Measurements from ENCODE around the gene CBLC. TPM values are rescaled to one million over a fixed set of nuclear protein-coding genes. Genes with fewer than 3 reads are reported as not detected.

CBLC gene
- total and polyA plus RNA-seq, 10 of the 15 experiments (the other 5 are each of a cell fraction or from before 2014, with no cell fraction given): not detected

- H3K9ac ChIP-seq (ENCODE audit: control insufficient read depth, insufficient read depth, low read length): no peak overlapping the region
- BruUV-seq (replicated peaks): no TSS peak
Measured at GRCh38 chr19:44731081-44731480, 46.6 kb upstream of the CBLC start.

GRCh38 chr19:44731622-44732021, 46.1 kb upstream of the CBLC start:
- SMC1A ChIA-PET (ENCODE audit: uncharacterized antibody, unreplicated experiment): interaction anchor here (0.6 to 1.3 kb wide), 3 partner anchors 10 to 39 kb away, joined by 3 to 5 read pairs (median 4); no protein-coding TSS in a partner anchor
- TF ChIP-seq MEF2B (IDR thresholded peaks at IDR 0.05; ENCODE audit: partially characterized antibody, poor library complexity, severe bottlenecking) (no peak), SREBF2 (IDR thresholded peaks at IDR 0.05; ENCODE audit: low read length) (no peak), E4F1 (IDR thresholded peaks at IDR 0.05; ENCODE audit: borderline replicate concordance, partially characterized antibody) (no peak), RAD21 (IDR thresholded peaks at IDR 0.05; ENCODE audit: insufficient read depth, low read depth, low read length) (no peak), ATF2 (IDR thresholded peaks at IDR 0.05; ENCODE audit: low read length) (no peak), ZBED1 (IDR thresholded peaks at IDR 0.05; ENCODE audit: borderline replicate concordance) (no peak), HDGF (IDR thresholded peaks at IDR 0.05) (no peak), TCF3 (IDR thresholded peaks at IDR 0.05; ENCODE audit: borderline replicate concordance, insufficient read depth, low read depth, low read length) (no peak)
- TF ChIP-seq, protein P1, sequence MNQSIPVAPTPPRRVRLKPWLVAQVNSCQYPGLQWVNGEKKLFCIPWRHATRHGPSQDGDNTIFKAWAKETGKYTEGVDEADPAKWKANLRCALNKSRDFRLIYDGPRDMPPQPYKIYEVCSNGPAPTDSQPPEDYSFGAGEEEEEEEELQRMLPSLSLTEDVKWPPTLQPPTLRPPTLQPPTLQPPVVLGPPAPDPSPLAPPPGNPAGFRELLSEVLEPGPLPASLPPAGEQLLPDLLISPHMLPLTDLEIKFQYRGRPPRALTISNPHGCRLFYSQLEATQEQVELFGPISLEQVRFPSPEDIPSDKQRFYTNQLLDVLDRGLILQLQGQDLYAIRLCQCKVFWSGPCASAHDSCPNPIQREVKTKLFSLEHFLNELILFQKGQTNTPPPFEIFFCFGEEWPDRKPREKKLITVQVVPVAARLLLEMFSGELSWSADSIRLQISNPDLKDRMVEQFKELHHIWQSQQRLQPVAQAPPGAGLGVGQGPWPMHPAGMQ (IDR thresholded peaks at IDR 0.05; ENCODE audit: borderline replicate concordance): no peak

More at GRCh38 chr19:44731081-44731480, 46.6 kb upstream of the CBLC start:
- POLR2A ChIA-PET: interaction anchor here (0.6 to 0.9 kb wide), 2 partner anchors 19 to 22 kb away, joined by 3 to 6 read pairs; no protein-coding TSS in a partner anchor
- Histone ChIP-seq H3K4me3 (no peak overlapping the region), H4K20me1 (ENCODE audit: control insufficient read depth, insufficient read depth) (no peaks in the 10 kb centered on the region), H2AFZ (ENCODE audit: control insufficient read depth, low read depth, low read length) (no peak overlapping the region), H3K36me3 (ENCODE audit: control insufficient read depth in 2 of 2, insufficient read depth in 2 of 2, low read length in 1 of 2) (no peaks in the 10 kb centered on the region), H3K9me3 (replicated peaks; ENCODE audit: control insufficient read depth, insufficient read depth, low read length) (no peaks in the 10 kb centered on the region), H3K79me2 (ENCODE audit: control insufficient read depth, insufficient read depth, low read length) (no peaks in the 10 kb centered on the region), H3K4me1 (ENCODE audit: control insufficient read depth, insufficient read depth, low read length) (peaks cover 8% of the 10 kb centered on the region; the same call in 1 of the 2 replicates), H3K4me2 (ENCODE audit: control insufficient read depth, insufficient read depth) (no peak overlapping the region), H3K27ac (ENCODE audit: control insufficient read depth, insufficient read depth) (no peak overlapping the region), H3K27me3 (replicated peaks in 1 of 2; ENCODE audit: control insufficient read depth in 2 of 2, insufficient read depth in 2 of 2, low read length in 1 of 2) (no peaks in the 10 kb centered on the region)
- WGBS (ENCODE audit: insufficient coverage, insufficient replicate concordance, low lambda C conversion rate, missing lambda C conversion rate): 60% methylated on average over 5 of the region's 5 CpGs
- no peak for ATAC-seq
- RAD21 ChIA-PET (ENCODE audit: unreplicated experiment): interaction anchor here (0.7 kb wide), 1 partner anchor 39 kb away, joined by 3 read pairs; no protein-coding TSS in a partner anchor
- no peak for FAIRE-seq
- SMC1A ChIA-PET (ENCODE audit: uncharacterized antibody, unreplicated experiment): no interaction called here
- in situ Hi-C loops (cut with MboI): no loop called here
- intact Hi-C loops (cut with micrococcal nuclease; ENCODE audit: unreplicated experiment): no loop called here
- CTCF ChIA-PET: interaction anchor here (3.1 to 16.8 kb wide), 2 partner anchors 9 to 38 kb away, joined by 9 to 513 read pairs; no protein-coding TSS in a partner anchor
- TF ChIP-seq TCF7 (IDR thresholded peaks at IDR 0.05; ENCODE audit: borderline replicate concordance) (no peak), SMARCA5 (IDR thresholded peaks at IDR 0.05) (no peak), BHLHE40 (IDR thresholded peaks at IDR 0.05; ENCODE audit: borderline replicate concordance in 1 of 2, low read depth in 2 of 2, low read length in 1 of 2) (no peak), MEF2A (IDR thresholded peaks at IDR 0.05; ENCODE audit: insufficient read depth, low read depth, low read length) (no peak)
- DNase-seq (ENCODE audit: low read depth, low spot score): no peak

More at GRCh38 chr19:44731622-44732021, 46.1 kb upstream of the CBLC start:
- Histone ChIP-seq H3K9ac (ENCODE audit: control insufficient read depth, insufficient read depth, low read length) (no peak overlapping the region), H3K27me3 (replicated peaks in 1 of 2; ENCODE audit: control insufficient read depth in 2 of 2, insufficient read depth in 2 of 2, low read length in 1 of 2) (no peaks in the 10 kb centered on the region), H3K27ac (ENCODE audit: control insufficient read depth, insufficient read depth) (no peak overlapping the region), H3K4me1 (ENCODE audit: control insufficient read depth, insufficient read depth, low read length) (peaks cover 9% of the 10 kb centered on the region), H3K4me3 (no peak overlapping the region), H3K9me3 (replicated peaks; ENCODE audit: control insufficient read depth, insufficient read depth, low read length) (no peaks in the 10 kb centered on the region), H3K36me3 (ENCODE audit: control insufficient read depth in 2 of 2, insufficient read depth in 2 of 2, low read length in 1 of 2) (no peaks in the 10 kb centered on the region), H4K20me1 (ENCODE audit: control insufficient read depth, insufficient read depth) (no peaks in the 10 kb centered on the region), H2AFZ (ENCODE audit: control insufficient read depth, low read depth, low read length) (no peak overlapping the region), H3K4me2 (ENCODE audit: control insufficient read depth, insufficient read depth) (no peak overlapping the region), H3K79me2 (ENCODE audit: control insufficient read depth, insufficient read depth, low read length) (no peaks in the 10 kb centered on the region)
- RAD21 ChIA-PET (ENCODE audit: unreplicated experiment): interaction anchor here (0.7 kb wide), 1 partner anchor 39 kb away, joined by 3 read pairs; no protein-coding TSS in a partner anchor
- POLR2A ChIA-PET: interaction anchor here (0.9 kb wide), 1 partner anchor 21 kb away, joined by 6 read pairs; no protein-coding TSS in a partner anchor
- 29% methylated on average over 5 of the region's 5 CpGs for WGBS (ENCODE audit: insufficient coverage, insufficient replicate concordance, low lambda C conversion rate, missing lambda C conversion rate)
- in situ Hi-C loops (cut with MboI): no loop called here
- FAIRE-seq: no peak
- CTCF ChIA-PET: interaction anchor here (3.1 to 16.8 kb wide), 2 partner anchors 9 to 37 kb away, joined by 9 to 513 read pairs; no protein-coding TSS in a partner anchor
- intact Hi-C loops (cut with micrococcal nuclease; ENCODE audit: unreplicated experiment): no loop called here
- no TSS peak for BruUV-seq (replicated peaks)
- ATAC-seq: no peak
- no peak for DNase-seq (ENCODE audit: low read depth, low spot score)

Data from GM12878 (cell line).